Stomach (tissue), 9 donors: ENCODE data around the gene SARDH. TPM values are rescaled to one million over a fixed set of nuclear protein-coding genes. Genes with fewer than 3 reads are reported as not detected.

ENCODE experiments used
- DNase-seq, 2 donors: peaks; one replicate each; pipeline versions ENCODE4 v3.0.0 to v3.0.0-alpha.2; 2013 to 2019
- H3K27ac ChIP-seq, 5 donors: fragments of 200-600 bp in 4 of 5; sonication (generic) in 4 of 5; one replicate each; pipeline ENCODE4 v1.5.1; 2013 to 2019; ENCODE audit warnings: mild to moderate bottlenecking in 1 of 5, moderate library complexity in 1 of 5
- H3K27me3 ChIP-seq, 3 donors: fragments of 200-600 bp; sonication (generic); one replicate each; pipeline ENCODE4 v1.5.1; 2017 to 2019; ENCODE audit warnings: mixed run types in 1 of 3
- H3K36me3 ChIP-seq, 4 donors: fragments of 200-600 bp; sonication (generic); 1 replicate in 3 of 4; 2 replicates in 1 of 4; pipeline ENCODE4 v1.5.1; 2016 to 2019
- H3K4me1 ChIP-seq, 4 donors: fragments of 200-600 bp; sonication (generic); one replicate each; pipeline ENCODE4 v1.5.1; 2016 to 2019
- H3K4me3 ChIP-seq, 4 donors: fragments of 200-600 bp; sonication (generic) in 3 of 4; one replicate each; pipeline ENCODE4 v1.5.1; 2016 to 2019; ENCODE audit warnings: mild to moderate bottlenecking in 1 of 4
- H3K9me3 ChIP-seq, 4 donors: fragments of 200-600 bp; sonication (generic); one replicate each; pipeline ENCODE4 v1.5.1; 2016 to 2019
- CTCF ChIP-seq, 7 experiments: fragments of 450-650 bp in 4 of 7; fragments of 200-600 bp in 3 of 7; sonication (generic) in 3 of 7; IDR thresholded peaks; one replicate each; pipeline ENCODE4 v1.5.1; 2016 to 2019; ENCODE audit warnings: antibody characterized with exemption in 7 of 7, control low read depth in 2 of 7, mild to moderate bottlenecking in 1 of 7
- EP300 ChIP-seq: sonication (generic); formaldehyde crosslinking; IDR thresholded peaks from one replicate; pipeline ENCODE4 v1.6.1; 2017; ENCODE audit warnings: antibody characterized with exemption
- POLR2A ChIP-seq, 4 donors: fragments of 450-650 bp; IDR thresholded peaks; one replicate each; pipeline ENCODE4 v1.6.1; 2016; ENCODE audit warnings: antibody characterized with exemption in 4 of 4, control low read depth in 2 of 4, mild to moderate bottlenecking in 1 of 4, moderate library complexity in 1 of 4
- POLR2AphosphoS5 ChIP-seq, 3 donors: sonication (generic); formaldehyde crosslinking; IDR thresholded peaks; one replicate each; pipeline ENCODE4 v1.6.1; 2016; ENCODE audit warnings: antibody characterized with exemption in 3 of 3
- WGBS, 5 donors: extraction: QIAGEN DNeasy Blood & Tissue Kit in 3 of 5; methylation state at CpG; one replicate each; pipeline versions ENCODE4 v1.1.5 to v1.1.7; 2013 to 2018; 5-methylcytosine and 5-hydroxymethylcytosine counted together
- intact Hi-C: fragments of 100-400 bp; cut with DNase I; formaldehyde crosslinking; loops from one replicate; pipeline ENCODE4 v1.15.1; 2023; ENCODE audit warnings: low total_unique reads
- polyA plus RNA-seq, 3 donors: library from polyadenylated mRNA; stranded (reverse); fragments of 200-250 nt; gene quantifications; one replicate each; pipeline ENCODE4 v1.2.3, GENCODE V29; 2013
- total RNA-seq, 5 donors: library from RNA; depleted of rRNA; stranded (reverse); fragments of >200 nt; gene quantifications; one replicate each; pipeline versions ENCODE4 v1.1.0 to v1.2.3, GENCODE V29; 2014 to 2016
- donor health status: healthy with polysubstance abuse.
- donor health status: Bipolar disorder and iron deficiency.
- donor health status: healthy.

The SARDH gene
- total and polyA plus RNA-seq, 8 donors = 0.76 to 15.2 (median 2.6) TPM; not detected in 1

GRCh38 chr9:133616643-133617405 lies 121.3 kb downstream of the SARDH start:
- Histone ChIP-seq H3K27me3 (peaks cover 0 to 84% (median 16%) of the 10 kb centered on the region in 3 donors), H3K4me1 (no peaks in the 10 kb centered on the region), H3K36me3 (no peaks in the 10 kb centered on the region), H3K4me3 (no peak overlapping the region), H3K9me3 (no peaks in the 10 kb centered on the region), H3K27ac (no peak overlapping the region)
- TF ChIP-seq EP300 = no peak
- no peak for TF ChIP-seq CTCF (IDR thresholded peaks at IDR 0.05)
- no peak for TF ChIP-seq POLR2AphosphoS5 (IDR thresholded peaks at IDR 0.05)
- TF ChIP-seq POLR2A (IDR thresholded peaks at IDR 0.05) = no peak
- no peak for DNase-seq
- WGBS, 5 donors = 72 to 81% (median 77%) methylated on average over 11 to 13 of the region's 13 CpGs
- intact Hi-C loops = no loop called here

GRCh38 chr9:133615606-133616188 lies 122.5 kb downstream of the SARDH start:
- Histone ChIP-seq H3K4me1 (no peaks in the 10 kb centered on the region), H3K4me3 (no peak overlapping the region), H3K27ac (no peak overlapping the region), H3K27me3 (peaks cover 0 to 85% (median 16%) of the 10 kb centered on the region in 3 donors), H3K9me3 (no peaks in the 10 kb centered on the region), H3K36me3 (no peaks in the 10 kb centered on the region)
- intact Hi-C loops = no loop called here
- WGBS, 5 donors = 67 to 82% (median 76%) methylated on average over 10 to 13 of the region's 13 CpGs
- TF ChIP-seq POLR2AphosphoS5 (IDR thresholded peaks at IDR 0.05) = no peak
- no peak for DNase-seq

- TF ChIP-seq CTCF (IDR thresholded peaks at IDR 0.05) (no peak), POLR2A (IDR thresholded peaks at IDR 0.05) (no peak), EP300 (no peak), POLR2AphosphoS5 (IDR thresholded peaks at IDR 0.05) (no peak)
- Histone ChIP-seq H3K27ac (no peak overlapping the region), H3K9me3 (no peaks in the 10 kb centered on the region), H3K4me3 (no peak overlapping the region), H3K27me3 (peaks cover 5 to 85% (median 16%) of the 10 kb centered on the region in 3 donors), H3K36me3 (no peaks in the 10 kb centered on the region), H3K4me1 (no peaks in the 10 kb centered on the region)
- WGBS, 5 donors = 34 to 44% (median 38%) methylated on average over 11 to 16 of the region's 16 CpGs
- no peak for DNase-seq
- intact Hi-C loops = no loop called here
Measured at GRCh38 chr9:133615186-133615585, 123.0 kb downstream of the SARDH start.

GRCh38 chr9:133614678-133615077 lies 123.5 kb downstream of the SARDH start:
- intact Hi-C loops = no loop called here
- WGBS, 5 donors = 53 to 63% (median 58%) methylated on average over 5 of the region's 5 CpGs

More at GRCh38 chr9:133614678-133615077, 123.5 kb downstream of the SARDH start:
- H3K4me1 ChIP-seq = no peaks in the 10 kb centered on the region
- H3K9me3 ChIP-seq = no peaks in the 10 kb centered on the region
- H3K4me3 ChIP-seq = no peak overlapping the region
- no peak for TF ChIP-seq POLR2A (IDR thresholded peaks at IDR 0.05)
- TF ChIP-seq POLR2AphosphoS5 (IDR thresholded peaks at IDR 0.05) = no peak
- TF ChIP-seq CTCF (IDR thresholded peaks at IDR 0.05) = no peak
- no peak for TF ChIP-seq EP300
- peaks cover 6 to 89% (median 21%) of the 10 kb centered on the region in 3 donors for H3K27me3 ChIP-seq
- DNase-seq = no peak
- H3K27ac ChIP-seq = no peak overlapping the region
- H3K36me3 ChIP-seq = no peaks in the 10 kb centered on the region
